ENCODE measurements around the gene EXOC6. TPM values are rescaled to one million over a fixed set of nuclear protein-coding genes. Genes with fewer than 3 reads are reported as not detected.

EXOC6 gene
- total RNA-seq, 2 donors from 2014 or later = 13.2 to 70.8 TPM

DNA sequence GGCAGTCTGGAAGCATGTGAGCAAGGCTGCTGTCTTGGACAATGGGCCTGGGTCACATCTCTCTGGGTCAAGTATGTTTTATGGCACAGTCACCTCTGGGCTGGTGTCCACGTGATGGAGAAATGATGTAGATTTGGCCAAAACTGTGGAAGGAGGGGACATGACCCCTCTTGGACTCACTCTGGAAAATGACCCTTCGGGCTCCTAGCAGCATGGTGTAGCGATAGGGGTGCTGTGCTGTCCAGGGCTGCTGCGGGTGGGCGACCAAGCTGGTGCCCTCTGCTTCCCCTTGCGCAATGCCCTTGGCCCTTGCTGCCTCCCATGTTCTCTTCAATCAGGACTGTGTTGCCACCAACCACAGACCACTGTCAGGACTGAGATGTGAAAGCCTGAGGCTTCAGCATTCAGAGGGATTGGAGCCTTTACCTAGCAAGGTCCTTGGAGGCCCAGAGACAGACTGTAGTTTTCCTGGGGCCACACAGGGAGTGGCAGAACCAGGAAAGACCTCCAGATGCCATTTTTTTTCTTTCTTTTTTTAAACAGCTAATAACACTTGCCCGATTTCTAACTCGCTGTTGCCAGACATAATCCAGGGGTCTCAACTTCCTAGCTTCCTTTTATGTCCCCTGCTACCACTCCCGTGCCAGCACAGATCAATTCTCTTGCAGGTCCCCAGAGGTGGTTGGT is 231.5 kb downstream of the EXOC6 start:
- intact Hi-C loops (cut with DNase I) = loop anchor here (10.0 kb wide), 1 partner anchor 205 kb away; no protein-coding TSS in a partner anchor
- ATAC-seq (no peak), DNase-seq (no peak)
- TF ChIP-seq, protein P1, sequence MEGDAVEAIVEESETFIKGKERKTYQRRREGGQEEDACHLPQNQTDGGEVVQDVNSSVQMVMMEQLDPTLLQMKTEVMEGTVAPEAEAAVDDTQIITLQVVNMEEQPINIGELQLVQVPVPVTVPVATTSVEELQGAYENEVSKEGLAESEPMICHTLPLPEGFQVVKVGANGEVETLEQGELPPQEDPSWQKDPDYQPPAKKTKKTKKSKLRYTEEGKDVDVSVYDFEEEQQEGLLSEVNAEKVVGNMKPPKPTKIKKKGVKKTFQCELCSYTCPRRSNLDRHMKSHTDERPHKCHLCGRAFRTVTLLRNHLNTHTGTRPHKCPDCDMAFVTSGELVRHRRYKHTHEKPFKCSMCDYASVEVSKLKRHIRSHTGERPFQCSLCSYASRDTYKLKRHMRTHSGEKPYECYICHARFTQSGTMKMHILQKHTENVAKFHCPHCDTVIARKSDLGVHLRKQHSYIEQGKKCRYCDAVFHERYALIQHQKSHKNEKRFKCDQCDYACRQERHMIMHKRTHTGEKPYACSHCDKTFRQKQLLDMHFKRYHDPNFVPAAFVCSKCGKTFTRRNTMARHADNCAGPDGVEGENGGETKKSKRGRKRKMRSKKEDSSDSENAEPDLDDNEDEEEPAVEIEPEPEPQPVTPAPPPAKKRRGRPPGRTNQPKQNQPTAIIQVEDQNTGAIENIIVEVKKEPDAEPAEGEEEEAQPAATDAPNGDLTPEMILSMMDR (IDR thresholded peaks at IDR 0.05) = no peak
- no peak for TF ChIP-seq POLR2A (IDR thresholded peaks at IDR 0.05)
- H3K27ac ChIP-seq = no peak overlapping the region
- WGBS, 2 donors = 38 to 45% methylated on average over 9 of the region's 9 CpGs
- H3K36me3 ChIP-seq (replicated peaks in 1 of 2; ENCODE audit: insufficient read depth in 1 of 2, low read depth in 2 of 2) = no peaks in the 10 kb centered on the region
- peaks cover 5% of the 10 kb centered on the region for H3K4me1 ChIP-seq
- H3K4me3 ChIP-seq = no peak overlapping the region
- no peaks in the 10 kb centered on the region for H3K9me3 ChIP-seq
- peaks cover 0 to 6% of the 10 kb centered on the region in 2 donors for H3K27me3 ChIP-seq

DNA sequence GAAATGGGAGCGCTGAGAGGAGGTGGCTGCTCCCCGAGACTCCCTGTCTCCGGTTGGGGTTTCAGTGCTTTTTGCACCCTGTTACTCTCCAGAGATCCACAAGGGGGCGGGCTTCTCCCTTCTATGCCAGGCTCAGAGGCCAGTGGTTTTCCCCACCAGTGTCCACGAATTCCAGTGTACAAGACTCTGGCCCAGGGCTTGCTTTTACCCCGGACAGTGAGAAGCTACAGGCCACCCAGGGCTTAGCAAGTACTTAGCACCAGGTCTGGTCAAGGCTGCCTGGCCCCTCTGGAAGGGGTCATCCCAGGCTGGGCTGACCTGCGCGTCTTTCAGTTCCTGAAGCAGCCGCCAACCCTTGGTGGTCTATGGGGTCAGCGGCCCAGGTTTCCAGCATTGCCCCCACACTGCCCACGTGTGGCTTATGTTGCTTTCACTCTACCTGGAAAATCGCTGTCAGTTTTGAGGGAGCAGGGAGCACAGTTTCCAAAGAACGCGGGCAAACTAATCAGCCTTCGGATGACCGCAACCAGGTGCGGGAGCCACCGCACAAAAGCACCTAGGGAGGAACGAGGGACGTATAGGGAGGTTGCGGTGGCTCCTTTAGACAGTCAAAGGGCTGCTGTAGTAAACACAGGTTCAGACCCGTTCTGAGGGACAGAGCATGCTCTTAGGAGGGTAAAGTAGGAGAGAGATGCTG is 232.2 kb downstream of the EXOC6 start:
- Histone ChIP-seq H3K4me3 (no peak overlapping the region), H3K4me1 (no peaks in the 10 kb centered on the region), H3K27ac (no peak overlapping the region), H3K36me3 (replicated peaks in 1 of 2; ENCODE audit: insufficient read depth in 1 of 2, low read depth in 2 of 2) (no peaks in the 10 kb centered on the region), H3K27me3 (no peaks in the 10 kb centered on the region), H3K9me3 (no peaks in the 10 kb centered on the region)
- intact Hi-C loops (cut with DNase I) = loop anchor here (10.0 kb wide), 1 partner anchor 204 kb away; no protein-coding TSS in a partner anchor
- 33 to 43% methylated on average over 16 to 21 of the region's 22 CpGs for WGBS, 2 donors
- TF ChIP-seq POLR2A (IDR thresholded peaks at IDR 0.05) = no peak
- TF ChIP-seq, protein P1 (IDR thresholded peaks at IDR 0.05) = peak; percentile 59 to 78 (median 66)
- peak; percentile 60 for ATAC-seq
- DNase-seq = peak; percentile 40 to 58 (median 51)

DNA sequence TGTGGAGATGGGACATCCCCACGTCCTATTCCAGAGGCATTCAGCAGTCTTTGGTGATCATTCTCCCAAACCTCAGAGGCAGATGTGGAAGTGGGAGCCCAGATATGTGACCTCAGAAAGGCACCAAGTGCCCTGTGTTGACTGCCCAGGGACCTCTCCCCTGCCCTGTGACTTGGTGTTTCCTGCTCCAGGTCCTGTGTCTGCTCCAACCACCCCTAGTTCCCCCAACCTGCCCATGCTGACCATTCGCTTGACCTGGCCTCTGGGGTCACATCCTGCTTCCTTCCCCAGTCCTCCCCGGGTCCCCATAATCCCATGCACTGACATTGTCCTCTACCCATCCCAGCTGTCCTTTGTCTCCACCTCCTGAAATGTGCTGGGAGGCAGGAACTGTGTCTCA is 233.0 kb downstream of the EXOC6 start:
- 45 to 52% methylated on average over 3 of the region's 3 CpGs for WGBS, 2 donors
- H3K27me3 ChIP-seq = no peaks in the 10 kb centered on the region
- TF ChIP-seq, protein P1 (IDR thresholded peaks at IDR 0.05) = no peak
- TF ChIP-seq POLR2A (IDR thresholded peaks at IDR 0.05) = no peak
- no peak overlapping the region for H3K27ac ChIP-seq
- intact Hi-C loops (cut with DNase I) = loop anchor here (10.0 kb wide), 1 partner anchor 203 kb away; no protein-coding TSS in a partner anchor
- DNase-seq = no peak
- no peak for ATAC-seq
- no peaks in the 10 kb centered on the region for H3K4me1 ChIP-seq
- H3K36me3 ChIP-seq (replicated peaks in 1 of 2; ENCODE audit: insufficient read depth in 1 of 2, low read depth in 2 of 2) = no peaks in the 10 kb centered on the region
- H3K9me3 ChIP-seq = no peaks in the 10 kb centered on the region
- no peak overlapping the region for H3K4me3 ChIP-seq

DNA sequence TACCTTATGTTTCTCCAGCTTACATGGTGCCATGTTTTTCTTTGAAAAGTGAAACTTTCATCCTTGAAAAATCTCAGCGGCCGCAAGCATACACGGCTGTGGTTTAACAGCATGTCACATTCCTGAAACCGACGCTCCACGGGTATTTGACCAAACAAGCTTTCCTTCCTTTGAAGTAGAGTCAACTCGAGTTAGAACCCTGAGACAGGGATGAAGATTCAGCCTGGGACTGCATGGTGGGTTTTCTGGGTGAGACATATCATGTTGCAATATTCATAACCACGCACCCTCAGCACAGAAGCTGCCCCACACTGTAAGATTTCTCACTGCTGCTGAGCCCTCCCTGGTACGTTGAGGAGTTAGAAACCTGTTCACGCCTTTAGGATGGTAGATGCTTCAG is 233.5 kb downstream of the EXOC6 start:
- intact Hi-C loops (cut with DNase I) = loop anchor here (10.0 kb wide), 1 partner anchor 203 kb away; no protein-coding TSS in a partner anchor
- Histone ChIP-seq H3K27me3 (no peaks in the 10 kb centered on the region), H3K4me1 (no peaks in the 10 kb centered on the region), H3K27ac (no peak overlapping the region), H3K4me3 (no peak overlapping the region), H3K9me3 (no peaks in the 10 kb centered on the region), H3K36me3 (replicated peaks in 1 of 2; ENCODE audit: insufficient read depth in 1 of 2, low read depth in 2 of 2) (no peaks in the 10 kb centered on the region)
- TF ChIP-seq, protein P1 (IDR thresholded peaks at IDR 0.05) = no peak
- no peak for TF ChIP-seq POLR2A (IDR thresholded peaks at IDR 0.05)
- ATAC-seq = no peak
- 46 to 47% methylated on average over 10 of the region's 10 CpGs for whole genome bisulfite sequencing, 2 donors
- DNase-seq = no peak
